ENCODE measurements around the gene NR1D1.

Gene NR1D1

DNA sequence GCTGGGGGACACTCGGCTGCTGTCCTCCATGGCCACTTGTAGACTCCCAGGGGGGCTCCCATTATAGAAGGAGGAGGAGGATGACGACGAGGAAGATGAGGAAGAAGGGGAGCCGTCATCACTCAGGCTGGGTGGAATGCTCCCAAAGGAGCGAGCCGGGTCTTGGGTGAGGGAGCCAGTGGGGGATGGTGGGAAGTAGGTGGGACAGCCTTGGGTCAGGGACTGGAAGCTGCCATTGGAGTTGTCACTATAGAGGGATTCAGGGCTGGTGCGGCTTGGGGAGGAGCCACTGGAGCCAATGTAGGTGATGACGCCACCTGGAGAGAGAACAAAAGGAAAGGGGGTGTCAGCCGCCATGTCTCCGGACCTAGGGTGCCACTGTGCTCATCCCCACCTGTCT is 3.3 kb downstream of the NR1D1 start:
- Histone ChIP-seq H3K4me3 (ENCODE audit: low read depth, low read length) (no peak overlapping the region), H2AFZ (no peak overlapping the region), H3K4me2 (ENCODE audit: low read length) (no peak overlapping the region), H3K9me3 (ENCODE audit: control insufficient read depth, low read length) (no peaks in the 10 kb centered on the region), H3K27me3 (ENCODE audit: control insufficient read depth, insufficient read depth, low read length) (no peaks in the 10 kb centered on the region), H3K79me2 (no peaks in the 10 kb centered on the region), H3K9ac (no peak overlapping the region), H3K36me3 (ENCODE audit: control insufficient read depth, insufficient read depth, low read length) (no peaks in the 10 kb centered on the region), H3K4me1 (peaks cover 18% of the 10 kb centered on the region), H3K27ac (peak overlapping the region; percentile 91)
- TF ChIP-seq, protein P1, sequence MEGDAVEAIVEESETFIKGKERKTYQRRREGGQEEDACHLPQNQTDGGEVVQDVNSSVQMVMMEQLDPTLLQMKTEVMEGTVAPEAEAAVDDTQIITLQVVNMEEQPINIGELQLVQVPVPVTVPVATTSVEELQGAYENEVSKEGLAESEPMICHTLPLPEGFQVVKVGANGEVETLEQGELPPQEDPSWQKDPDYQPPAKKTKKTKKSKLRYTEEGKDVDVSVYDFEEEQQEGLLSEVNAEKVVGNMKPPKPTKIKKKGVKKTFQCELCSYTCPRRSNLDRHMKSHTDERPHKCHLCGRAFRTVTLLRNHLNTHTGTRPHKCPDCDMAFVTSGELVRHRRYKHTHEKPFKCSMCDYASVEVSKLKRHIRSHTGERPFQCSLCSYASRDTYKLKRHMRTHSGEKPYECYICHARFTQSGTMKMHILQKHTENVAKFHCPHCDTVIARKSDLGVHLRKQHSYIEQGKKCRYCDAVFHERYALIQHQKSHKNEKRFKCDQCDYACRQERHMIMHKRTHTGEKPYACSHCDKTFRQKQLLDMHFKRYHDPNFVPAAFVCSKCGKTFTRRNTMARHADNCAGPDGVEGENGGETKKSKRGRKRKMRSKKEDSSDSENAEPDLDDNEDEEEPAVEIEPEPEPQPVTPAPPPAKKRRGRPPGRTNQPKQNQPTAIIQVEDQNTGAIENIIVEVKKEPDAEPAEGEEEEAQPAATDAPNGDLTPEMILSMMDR (IDR thresholded peaks at IDR 0.05): no peak

DNA sequence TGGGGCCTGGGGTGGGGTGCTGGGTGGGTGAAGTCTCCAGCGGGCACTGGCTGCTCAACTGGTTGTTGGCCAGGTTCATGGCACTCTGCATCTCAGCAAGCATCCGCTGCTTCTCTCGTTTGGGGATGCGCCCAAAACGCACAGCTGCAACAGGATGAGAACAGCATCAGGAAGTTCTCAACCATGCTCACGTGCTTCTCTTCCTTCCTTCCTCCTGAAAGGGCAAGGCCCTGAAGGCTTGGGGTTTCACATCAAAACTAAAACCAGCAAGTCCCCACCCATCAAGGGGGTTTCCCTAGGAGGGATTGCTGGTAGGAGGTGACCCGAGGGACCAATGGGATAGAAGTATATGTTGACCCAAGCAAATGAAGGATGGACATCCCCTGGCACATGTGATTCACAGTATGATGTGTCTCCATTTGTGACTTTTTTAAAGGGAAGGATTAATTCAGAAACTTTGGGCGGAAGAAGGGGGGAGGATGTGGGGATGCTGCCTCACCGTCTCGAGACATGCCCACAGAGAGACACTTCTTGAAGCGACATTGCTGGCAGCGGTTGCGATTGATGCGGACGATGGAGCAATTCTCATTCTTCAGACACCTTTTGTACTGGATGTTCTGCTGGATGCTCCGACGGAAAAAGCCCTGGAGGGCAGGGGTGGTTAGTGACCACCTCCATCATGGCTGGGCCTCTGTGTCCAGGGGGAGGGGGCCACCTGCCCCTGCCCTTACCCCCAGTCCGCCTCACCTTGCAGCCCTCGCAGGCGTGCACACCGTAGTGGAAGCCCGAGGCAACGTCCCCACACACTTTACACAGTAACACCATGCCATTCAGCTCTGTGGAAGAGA is 4.2 kb downstream of the NR1D1 start:
- no peak overlapping the region for H3K4me2 ChIP-seq (ENCODE audit: low read length)
- H3K36me3 ChIP-seq (ENCODE audit: control insufficient read depth, insufficient read depth, low read length): no peaks in the 10 kb centered on the region
- no peaks in the 10 kb centered on the region for H3K9me3 ChIP-seq (ENCODE audit: control insufficient read depth, low read length)
- H3K27me3 ChIP-seq (ENCODE audit: control insufficient read depth, insufficient read depth, low read length): no peaks in the 10 kb centered on the region
- H3K79me2 ChIP-seq: no peaks in the 10 kb centered on the region
- H3K4me1 ChIP-seq: peaks cover 14% of the 10 kb centered on the region
- H3K4me3 ChIP-seq (ENCODE audit: low read depth, low read length): no peak overlapping the region
- H3K9ac ChIP-seq: no peak overlapping the region
- TF ChIP-seq, protein P1 (IDR thresholded peaks at IDR 0.05): no peak
- H2AFZ ChIP-seq: no peak overlapping the region
- H3K27ac ChIP-seq: peak overlapping the region; percentile 24

DNA sequence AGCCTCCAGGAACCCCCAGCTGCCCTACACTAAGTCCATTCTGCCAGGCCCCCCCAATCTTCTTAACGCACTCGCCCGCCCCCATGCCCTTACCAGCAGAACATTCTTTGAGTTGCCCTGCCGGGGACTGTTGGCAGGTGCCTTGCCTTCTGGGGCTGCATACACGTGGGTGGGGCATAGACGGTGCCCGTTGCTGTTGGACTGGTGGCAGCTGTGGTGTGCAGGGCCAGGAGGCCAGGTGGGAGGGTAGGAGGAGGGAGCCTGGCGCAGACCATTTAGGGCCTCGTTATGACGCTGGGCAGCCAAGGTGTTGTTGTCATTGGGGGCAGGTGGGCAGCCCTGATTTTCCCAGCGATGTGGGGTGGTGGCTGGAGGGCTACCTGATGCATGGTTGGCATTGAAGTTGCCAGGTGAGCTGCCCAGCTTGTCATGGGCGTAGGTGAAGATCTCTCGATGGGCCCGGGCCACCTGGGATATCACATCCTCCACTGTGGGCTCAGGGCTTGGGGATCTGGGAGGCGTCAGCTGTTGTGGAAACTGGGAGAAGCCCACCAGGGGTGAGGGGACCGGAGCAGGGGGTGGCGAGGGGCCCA is 4.9 kb downstream of the NR1D1 start:
- H3K36me3 ChIP-seq (ENCODE audit: control insufficient read depth, insufficient read depth, low read length): no peaks in the 10 kb centered on the region

DNA sequence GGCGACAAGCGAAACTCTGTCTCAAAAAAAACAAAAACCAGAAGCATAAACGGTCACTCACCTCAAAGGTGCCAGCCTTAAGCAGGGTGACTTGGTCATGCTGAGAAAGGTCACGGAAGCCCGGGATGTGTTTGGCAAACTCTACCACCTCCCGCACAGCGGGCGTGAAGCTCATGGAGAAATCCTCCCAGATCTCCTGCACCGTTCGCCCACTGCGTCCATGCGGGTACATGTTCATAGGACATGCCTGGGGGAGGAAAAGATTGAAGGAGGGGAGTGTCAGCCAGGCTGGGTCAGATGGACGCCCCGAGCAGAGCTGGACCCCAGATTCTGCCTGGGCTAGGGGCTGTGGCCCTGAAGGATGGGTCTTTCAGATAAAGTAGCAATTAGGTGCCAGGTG is 5.5 kb downstream of the NR1D1 start:
- Histone ChIP-seq H3K4me3 (ENCODE audit: low read depth, low read length) (no peak overlapping the region), H3K79me2 (no peaks in the 10 kb centered on the region), H3K36me3 (ENCODE audit: control insufficient read depth, insufficient read depth, low read length) (no peaks in the 10 kb centered on the region), H3K27me3 (ENCODE audit: control insufficient read depth, insufficient read depth, low read length) (no peaks in the 10 kb centered on the region), H3K4me2 (ENCODE audit: low read length) (no peak overlapping the region), H3K9me3 (ENCODE audit: control insufficient read depth, low read length) (no peaks in the 10 kb centered on the region), H3K27ac (no peak overlapping the region), H3K4me1 (peaks cover 9% of the 10 kb centered on the region), H3K9ac (no peak overlapping the region), H2AFZ (no peak overlapping the region)
- TF ChIP-seq, protein P1 (IDR thresholded peaks at IDR 0.05): no peak

More for the DNA sequence above, 4.9 kb downstream of the NR1D1 start:
- Histone ChIP-seq H3K4me1 (peaks cover 9% of the 10 kb centered on the region), H2AFZ (no peak overlapping the region), H3K4me3 (ENCODE audit: low read depth, low read length) (no peak overlapping the region), H3K27me3 (ENCODE audit: control insufficient read depth, insufficient read depth, low read length) (no peaks in the 10 kb centered on the region), H3K27ac (no peak overlapping the region), H3K9ac (no peak overlapping the region), H3K4me2 (ENCODE audit: low read length) (no peak overlapping the region), H3K9me3 (ENCODE audit: control insufficient read depth, low read length) (no peaks in the 10 kb centered on the region), H3K79me2 (no peaks in the 10 kb centered on the region)
- TF ChIP-seq, protein P1 (IDR thresholded peaks at IDR 0.05): no peak
